HG03159 (cell line): Measurements from ENCODE around the gene TUBB6.

Source experiments
- ATAC-seq: cut with Tn5 transposase; IDR thresholded peaks from one replicate; pipeline ENCODE4 v1.9.1; 2021; ENCODE audit warnings: mild to moderate bottlenecking, moderate library complexity; ENCODE audit not compliant: unreplicated experiment

Gene TUBB6

GRCh38 chr18:12335503-12335902 lies 27.5 kb downstream of the TUBB6 start:
- no peak for ATAC-seq

- no peak for ATAC-seq
These were observed 28.2 kb downstream of the TUBB6 start for GRCh38 chr18:12336171-12336613.

- no peak for ATAC-seq
These were observed 28.8 kb downstream of the TUBB6 start for GRCh38 chr18:12336887-12337286.

GRCh38 chr18:12338382-12338781 lies 30.3 kb downstream of the TUBB6 start:
- no peak for ATAC-seq

- no peak for ATAC-seq
These were observed 33.1 kb downstream of the TUBB6 start for GRCh38 chr18:12340945-12341660.

- no peak for ATAC-seq
These were observed 34.6 kb downstream of the TUBB6 start for GRCh38 chr18:12342661-12343060.

- no peak for ATAC-seq
These were observed 37.6 kb downstream of the TUBB6 start for GRCh38 chr18:12345491-12346239.

GRCh38 chr18:12346240-12346565 lies 38.2 kb downstream of the TUBB6 start:
- ATAC-seq = no peak

GRCh38 chr18:12347895-12348294 lies 39.9 kb downstream of the TUBB6 start:
- no peak for ATAC-seq

GRCh38 chr18:12352188-12352587 lies 44.1 kb downstream of the TUBB6 start:
- ATAC-seq = no peak

- ATAC-seq = no peak
These were observed 51.5 kb downstream of the TUBB6 start for GRCh38 chr18:12359515-12359927.

GRCh38 chr18:12361770-12362378 lies 53.8 kb downstream of the TUBB6 start:
- no peak for ATAC-seq

GRCh38 chr18:12362473-12363174 lies 54.6 kb downstream of the TUBB6 start:
- ATAC-seq = no peak

- ATAC-seq = no peak
These were observed 58.3 kb downstream of the TUBB6 start for GRCh38 chr18:12366379-12366778.

GRCh38 chr18:12366784-12367183 lies 58.7 kb downstream of the TUBB6 start:
- ATAC-seq = no peak

GRCh38 chr18:12369211-12369610 lies 61.2 kb downstream of the TUBB6 start:
- no peak for ATAC-seq

- ATAC-seq = no peak
These were observed 63.5 kb downstream of the TUBB6 start for GRCh38 chr18:12371590-12371989.

GRCh38 chr18:12372406-12372805 lies 64.4 kb downstream of the TUBB6 start:
- no peak for ATAC-seq

GRCh38 chr18:12373116-12373770 lies 65.2 kb downstream of the TUBB6 start:
- no peak for ATAC-seq

- ATAC-seq = no peak
These were observed 65.7 kb downstream of the TUBB6 start for GRCh38 chr18:12373771-12374116.

- ATAC-seq = no peak
These were observed 66.4 kb downstream of the TUBB6 start for GRCh38 chr18:12374401-12374800.
